H9 (cell line): ENCODE data around the gene SMIM23. TPM values are rescaled to one million over a fixed set of nuclear protein-coding genes. Genes with fewer than 3 reads are reported as not detected.

Experiments
- DNase-seq: peaks from one replicate; pipeline ENCODE4 v3.0.0-alpha.2; 2017
- H2AFZ ChIP-seq: one replicate; pipeline ENCODE4 v1.6.1; 2013; ENCODE audit warnings: mild to moderate bottlenecking, low read length, control low read depth, moderate library complexity
- H2AK5ac ChIP-seq: 2 replicates; pipeline ENCODE4 v1.6.1; 2013; ENCODE audit warnings: low read length, control low read depth, mixed read lengths; ENCODE audit not compliant: insufficient read length
- H2BK120ac ChIP-seq: one replicate; pipeline ENCODE4 v1.6.1; 2013; ENCODE audit warnings: low read depth, mild to moderate bottlenecking, low read length, control low read depth, inconsistent platforms; ENCODE audit not compliant: poor library complexity, severe bottlenecking
- H2BK12ac ChIP-seq: 2 replicates; pipeline ENCODE4 v1.6.1; 2013; ENCODE audit warnings: low read length, control low read depth, mixed read lengths, low read depth; ENCODE audit not compliant: insufficient read length
- H2BK15ac ChIP-seq: 2 replicates; pipeline ENCODE4 v1.6.1; 2013; ENCODE audit warnings: low read depth, low read length, control low read depth
- H2BK20ac ChIP-seq: one replicate; pipeline ENCODE4 v1.6.1; 2013; ENCODE audit warnings: low read depth, mild to moderate bottlenecking, low read length, control low read depth, inconsistent platforms; ENCODE audit not compliant: poor library complexity, severe bottlenecking
- H2BK5ac ChIP-seq: 2 replicates; pipeline ENCODE4 v1.6.1; 2013; ENCODE audit warnings: low read length, control low read depth, mixed read lengths; ENCODE audit not compliant: insufficient read length
- H3K14ac ChIP-seq: 2 replicates; pipeline ENCODE4 v1.6.1; 2013; ENCODE audit warnings: low read length, control low read depth; ENCODE audit not compliant: insufficient read depth
- H3K18ac ChIP-seq: 2 replicates; pipeline ENCODE4 v1.6.1; 2013; ENCODE audit warnings: low read depth, mild to moderate bottlenecking, mixed read lengths, low read length, control low read depth; ENCODE audit not compliant: insufficient read length
- H3K23ac ChIP-seq: 2 replicates; pipeline ENCODE4 v1.6.1; 2013; ENCODE audit warnings: low read length, control low read depth, mixed read lengths, low read depth; ENCODE audit not compliant: insufficient read length
- H3K23me2 ChIP-seq: 2 replicates; pipeline ENCODE4 v1.6.1; 2013; ENCODE audit warnings: low read depth, mild to moderate bottlenecking, mixed read lengths, low read length, control low read depth; ENCODE audit not compliant: insufficient read length, poor library complexity, severe bottlenecking
- H3K27ac ChIP-seq: 2 replicates; pipeline ENCODE4 v1.5.1; 2013; ENCODE audit warnings: low read length, control low read depth, mixed read lengths, low read depth; ENCODE audit not compliant: insufficient read length
- H3K27me3 ChIP-seq: 2 replicates; pipeline ENCODE4 v1.6.1; 2013; ENCODE audit warnings: low read length, control low read depth, inconsistent platforms; ENCODE audit not compliant: insufficient read depth
- H3K4ac ChIP-seq: 2 replicates; pipeline ENCODE4 v1.6.1; 2013; ENCODE audit warnings: low read depth, mild to moderate bottlenecking, control low read depth, inconsistent platforms, low read length, moderate library complexity
- H3K4me1 ChIP-seq: 2 replicates; pipeline ENCODE4 v1.6.1; 2013; ENCODE audit warnings: low read length, control low read depth, inconsistent platforms; ENCODE audit not compliant: insufficient read depth
- H3K4me2 ChIP-seq: 2 replicates; pipeline ENCODE4 v1.6.1; 2013; ENCODE audit warnings: low read length, control low read depth, mixed read lengths; ENCODE audit not compliant: insufficient read length, insufficient read depth
- H3K56ac ChIP-seq: 2 replicates; pipeline ENCODE4 v1.6.1; 2013; ENCODE audit warnings: low read depth, mild to moderate bottlenecking, mixed read lengths, low read length, control low read depth; ENCODE audit not compliant: insufficient read length
- H3K79me1 ChIP-seq: 2 replicates; pipeline ENCODE4 v1.6.1; 2013; ENCODE audit warnings: low read depth, mild to moderate bottlenecking, moderate library complexity, low read length, control low read depth, inconsistent platforms; ENCODE audit not compliant: insufficient read depth, poor library complexity, severe bottlenecking
- H3K79me2 ChIP-seq: 2 replicates; pipeline ENCODE4 v1.6.1; 2013; ENCODE audit warnings: low read length, control low read depth, inconsistent platforms; ENCODE audit not compliant: insufficient read depth
- H3K9ac ChIP-seq: 2 replicates; pipeline ENCODE4 v1.6.1; 2013; ENCODE audit warnings: low read length, control low read depth, mixed read lengths; ENCODE audit not compliant: insufficient read length; ENCODE audit errors: extremely low read depth
- H3K9me3 ChIP-seq: one replicate; pipeline ENCODE4 v1.6.1; 2013; ENCODE audit warnings: low read depth, low read length, inconsistent platforms; ENCODE audit not compliant: control insufficient read depth
- H3T11ph ChIP-seq: one replicate; pipeline ENCODE4 v1.6.1; 2013; ENCODE audit warnings: mild to moderate bottlenecking, low read length, control low read depth, inconsistent platforms
- H4K20me1 ChIP-seq: one replicate; pipeline ENCODE4 v1.6.1; 2013; ENCODE audit not compliant: control insufficient read depth, insufficient read length, insufficient read depth
- H4K5ac ChIP-seq: 2 replicates; pipeline ENCODE4 v1.6.1; 2013; ENCODE audit warnings: low read depth, mild to moderate bottlenecking, mixed read lengths, low read length, control low read depth; ENCODE audit not compliant: insufficient read length
- H4K8ac ChIP-seq: replicated peaks from 2 replicates; pipeline ENCODE4 v1.6.1; 2013; ENCODE audit warnings: low read length, control low read depth, mixed read lengths, low read depth; ENCODE audit not compliant: insufficient read length
- H4K91ac ChIP-seq: 2 replicates; pipeline ENCODE4 v1.6.1; 2013; ENCODE audit warnings: low read depth, mild to moderate bottlenecking, moderate library complexity, mixed read lengths, low read length, control low read depth; ENCODE audit not compliant: insufficient read length
- H3K27ac Mint-ChIP-seq, 3 experiments: 2 replicates in 2 of 3; 3 replicates in 1 of 3; pipeline ENCODE4 v1.8.0; 2020 to 2021; ENCODE audit warnings: mixed read lengths in 3 of 3, mild to moderate bottlenecking in 1 of 3, moderate library complexity in 1 of 3
- H3K27me3 Mint-ChIP-seq: 2 replicates; pipeline ENCODE4 v1.8.0; 2021; ENCODE audit warnings: low read depth, mild to moderate bottlenecking, moderate library complexity, mixed read lengths
- H3K36me3 Mint-ChIP-seq, 3 experiments: 2 replicates in 2 of 3; 3 replicates in 1 of 3; pipeline ENCODE4 v1.8.0; 2020 to 2021; ENCODE audit warnings: low read depth in 3 of 3, mixed read lengths in 3 of 3; ENCODE audit not compliant: insufficient read depth in 1 of 3
- H3K4me1 Mint-ChIP-seq, 2 experiments: 2 replicates each; pipeline ENCODE4 v1.8.0; 2020; ENCODE audit warnings: mixed read lengths in 2 of 2
- H3K4me3 Mint-ChIP-seq, 2 experiments: 2 replicates in 1 of 2; 3 replicates in 1 of 2; pipeline ENCODE4 v1.8.0; 2020 to 2021; ENCODE audit warnings: mild to moderate bottlenecking in 2 of 2, mixed read lengths in 2 of 2, moderate library complexity in 1 of 2
- H3K9me3 Mint-ChIP-seq, 2 experiments: 2 replicates in 1 of 2; 3 replicates in 1 of 2; pipeline ENCODE4 v1.8.0; 2020; ENCODE audit warnings: mild to moderate bottlenecking in 2 of 2, mixed read lengths in 2 of 2, moderate library complexity in 1 of 2
- WGBS: extraction: QIAGEN DNeasy Blood & Tissue Kit; methylation state at CpG from one replicate; pipeline ENCODE4 v1.1.7; 2013; ENCODE audit warnings: missing lambda C conversion rate, low lambda C conversion rate, mixed read lengths; ENCODE audit not compliant: insufficient read length; ENCODE audit errors: extremely low coverage; 5-methylcytosine and 5-hydroxymethylcytosine counted together
- total RNA-seq: library from RNA; stranded (reverse); gene quantifications from 2 replicates; pipeline ENCODE4 v1.2.1, GENCODE V29; 2021
- TF ChIP-seq, protein P1 (sequence below): fragments of 200-600 bp; sonication (generic); conservative IDR thresholded peaks from 3 replicates; pipeline ENCODE4 v1.8.0; 2021; ENCODE audit warnings: antibody characterized with exemption, mild to moderate bottlenecking

The SMIM23 gene
- total RNA-seq, 1 experiment from 2014 or later, result not detected

DNA sequence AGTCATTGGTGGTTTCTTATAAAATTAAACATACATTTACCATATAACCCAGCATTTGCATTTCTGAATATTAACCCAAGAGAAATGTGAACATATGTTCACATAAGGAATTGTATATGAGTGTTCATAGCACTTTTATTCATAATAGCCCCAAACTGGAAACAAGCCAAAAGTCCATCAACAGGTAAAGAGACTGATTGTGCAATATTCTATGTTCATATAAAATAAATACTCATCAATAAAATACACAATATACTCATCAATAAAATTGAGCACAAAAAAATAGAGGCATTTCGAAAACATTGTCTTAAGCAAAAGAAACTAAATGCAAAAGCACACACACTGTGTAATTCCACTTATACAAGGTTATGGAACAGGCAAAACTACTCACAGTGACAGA, 3.7 kb downstream of the SMIM23 start:
- 0 out of 4 replicates have a peak, but pooled peaks cover 0 to 3% of the 10 kb centered on the region in 2 experiments for H3K4me1 Mint-ChIP-seq
- no peak for DNase-seq
- WGBS, result no CpG with 5 or more reads among the region's 1 CpG

More for the DNA sequence above, 3.7 kb downstream of the SMIM23 start:
- Histone ChIP-seq H2BK15ac (no peak overlapping the region), H2BK12ac (no peak overlapping the region), H3K27ac (no peak overlapping the region), H3K4ac (no peak overlapping the region), H3K4me2 (no peak overlapping the region), H3K79me2 (no peaks in the 10 kb centered on the region), H3K23me2 (no peaks in the 10 kb centered on the region), H4K20me1 (no peaks in the 10 kb centered on the region), H3K56ac (no peak overlapping the region), H3K79me1 (no peaks in the 10 kb centered on the region), H3K23ac (no peak overlapping the region), H3K4me1 (no peaks in the 10 kb centered on the region), H3T11ph (no peak overlapping the region), H3K9me3 (no peaks in the 10 kb centered on the region), H2AFZ (no peak overlapping the region), H2AK5ac (no peak overlapping the region), H2BK5ac (no peak overlapping the region), H3K14ac (no peak overlapping the region), H2BK120ac (no peak overlapping the region), H3K9ac (no peak overlapping the region), H4K91ac (no peak overlapping the region), H4K8ac (no peak overlapping the region), H2BK20ac (no peak overlapping the region), H3K27me3 (no peaks in the 10 kb centered on the region), H4K5ac (no peak overlapping the region), H3K18ac (no peak overlapping the region)
- no peak overlapping the region for H3K27ac Mint-ChIP-seq
- H3K4me3 Mint-ChIP-seq, result no peak overlapping the region
- H3K9me3 Mint-ChIP-seq, result no peaks in the 10 kb centered on the region
- H3K36me3 Mint-ChIP-seq, result no peaks in the 10 kb centered on the region
- TF ChIP-seq, protein P1, sequence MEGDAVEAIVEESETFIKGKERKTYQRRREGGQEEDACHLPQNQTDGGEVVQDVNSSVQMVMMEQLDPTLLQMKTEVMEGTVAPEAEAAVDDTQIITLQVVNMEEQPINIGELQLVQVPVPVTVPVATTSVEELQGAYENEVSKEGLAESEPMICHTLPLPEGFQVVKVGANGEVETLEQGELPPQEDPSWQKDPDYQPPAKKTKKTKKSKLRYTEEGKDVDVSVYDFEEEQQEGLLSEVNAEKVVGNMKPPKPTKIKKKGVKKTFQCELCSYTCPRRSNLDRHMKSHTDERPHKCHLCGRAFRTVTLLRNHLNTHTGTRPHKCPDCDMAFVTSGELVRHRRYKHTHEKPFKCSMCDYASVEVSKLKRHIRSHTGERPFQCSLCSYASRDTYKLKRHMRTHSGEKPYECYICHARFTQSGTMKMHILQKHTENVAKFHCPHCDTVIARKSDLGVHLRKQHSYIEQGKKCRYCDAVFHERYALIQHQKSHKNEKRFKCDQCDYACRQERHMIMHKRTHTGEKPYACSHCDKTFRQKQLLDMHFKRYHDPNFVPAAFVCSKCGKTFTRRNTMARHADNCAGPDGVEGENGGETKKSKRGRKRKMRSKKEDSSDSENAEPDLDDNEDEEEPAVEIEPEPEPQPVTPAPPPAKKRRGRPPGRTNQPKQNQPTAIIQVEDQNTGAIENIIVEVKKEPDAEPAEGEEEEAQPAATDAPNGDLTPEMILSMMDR, result no peak
- H3K27me3 Mint-ChIP-seq, result peaks cover 12% of the 10 kb centered on the region
